NK-92 treated with Interleukin-12 subunit alpha and Interleukin-12 subunit beta, amount 100 ng/mL, for 24 hours (cell line): ENCODE results near the gene SUCLG2.
"Not testable (repeated sequence)": the region's sequence is repeated elsewhere in the genome, so short reads cannot be mapped to it uniquely, and the experiment has no call there.

ENCODE experiments used
- DNase-seq: peaks from one replicate; lab custom pipeline; 2025; lab: John Stamatoyannopoulos, UW

Gene SUCLG2

GRCh38 chr3:67561266-67561665 lies 93.1 kb downstream of the SUCLG2 start:
- no peak for DNase-seq

- DNase-seq = no peak
Measured at GRCh38 chr3:67559029-67559605, 95.3 kb downstream of the SUCLG2 start.

GRCh38 chr3:67558426-67558825 lies 96.0 kb downstream of the SUCLG2 start:
- DNase-seq = no peak

GRCh38 chr3:67557848-67558355 lies 96.5 kb downstream of the SUCLG2 start:
- no peak for DNase-seq

GRCh38 chr3:67551361-67552016 lies 102.9 kb downstream of the SUCLG2 start:
- DNase-seq = no peak

- no peak for DNase-seq
Measured at GRCh38 chr3:67550541-67550940, 103.9 kb downstream of the SUCLG2 start.

GRCh38 chr3:67542502-67543250 lies 111.7 kb downstream of the SUCLG2 start:
- not testable (repeated sequence) for DNase-seq

- no peak for DNase-seq
Measured at GRCh38 chr3:67540198-67540894, 114.1 kb downstream of the SUCLG2 start.

- DNase-seq = not testable (repeated sequence)
Measured at GRCh38 chr3:67537203-67537602, 117.2 kb downstream of the SUCLG2 start.

GRCh38 chr3:67535006-67535405 lies 119.4 kb downstream of the SUCLG2 start:
- DNase-seq = no peak

GRCh38 chr3:67534594-67534993 lies 119.8 kb downstream of the SUCLG2 start:
- DNase-seq = no peak

- no peak for DNase-seq
Measured at GRCh38 chr3:67531181-67532101, 123.0 kb downstream of the SUCLG2 start.

- DNase-seq = no peak
Measured at GRCh38 chr3:67529915-67530314, 124.5 kb downstream of the SUCLG2 start.

GRCh38 chr3:67529337-67529736 lies 125.1 kb downstream of the SUCLG2 start:
- no peak for DNase-seq

- no peak for DNase-seq
Measured at GRCh38 chr3:67526246-67526645, 128.2 kb downstream of the SUCLG2 start.

GRCh38 chr3:67524046-67524445 lies 130.4 kb downstream of the SUCLG2 start:
- DNase-seq = no peak

GRCh38 chr3:67522081-67522480 lies 132.3 kb downstream of the SUCLG2 start:
- DNase-seq = no peak

GRCh38 chr3:67521053-67521646 lies 133.3 kb downstream of the SUCLG2 start:
- no peak for DNase-seq

GRCh38 chr3:67518236-67518635 lies 136.2 kb downstream of the SUCLG2 start:
- no peak for DNase-seq

GRCh38 chr3:67517781-67518180 lies 136.6 kb downstream of the SUCLG2 start:
- DNase-seq = no peak

- DNase-seq = no peak
Measured at GRCh38 chr3:67516496-67516895, 137.9 kb downstream of the SUCLG2 start.
